HEK293 (cell line): Measurements from ENCODE around the gene SLC35F6.
A peak's percentile ranks its signal among the peaks of the same experiment; 100 is the strongest.

Experiments used
- CTCF ChIA-PET: fragments of 350-600 bp; formaldehyde crosslinking; extraction: SDS; loops from one replicate; lab custom pipeline; 2021; ENCODE audit warnings: antibody characterized with exemption; lab: Yijun Ruan, JAX
- POLR2A ChIA-PET: fragments of 300-600 bp; formaldehyde crosslinking; extraction: SDS; loops from one replicate; lab custom pipeline; 2020; ENCODE audit warnings: antibody characterized with exemption, inconsistent platforms; lab: Yijun Ruan, JAX
- H3K27ac ChIP-seq: fragments of 200-500 bp; sonication (Bioruptor generic); 2 replicates; pipeline ENCODE4 v1.5.1; 2014; ENCODE audit warnings: low read depth, low read length, control low read depth, inconsistent platforms; ENCODE audit errors: extremely low read depth
- H3K36me3 ChIP-seq, 2 experiments: fragments of 200-500 bp in 1 of 2; sonication (Bioruptor generic) in 1 of 2; 1 replicate in 1 of 2; 2 replicates in 1 of 2; pipeline ENCODE4 v1.5.1; 2014 to 2017; ENCODE audit warnings: inconsistent platforms in 2 of 2, low read length in 2 of 2; ENCODE audit not compliant: control insufficient read depth in 2 of 2, insufficient read depth in 1 of 2
- H3K4me1 ChIP-seq: fragments of 200-500 bp; sonication (Bioruptor generic); 2 replicates; pipeline ENCODE4 v1.5.1; 2014; ENCODE audit warnings: mild to moderate bottlenecking, low read length, inconsistent platforms; ENCODE audit not compliant: control insufficient read depth, insufficient read depth
- H3K4me3 ChIP-seq: 2 replicates; pipeline ENCODE4 v1.5.1; 2011; ENCODE audit warnings: low read depth, mild to moderate bottlenecking, control low read depth, low read length, moderate library complexity
- H3K9me3 ChIP-seq: fragments of 200-500 bp; sonication (Bioruptor generic); 2 replicates; pipeline ENCODE4 v1.5.1; 2014; ENCODE audit warnings: low read depth, low read length, inconsistent platforms; ENCODE audit not compliant: control insufficient read depth, insufficient read depth
- GLIS2 ChIP-seq: fragments of 450-650 bp; formaldehyde crosslinking; IDR thresholded peaks from 2 replicates; pipeline ENCODE4 v1.5.1; 2016; ENCODE audit warnings: missing biosample characterization, missing genetic modification characterization
- REPIN1 ChIP-seq: fragments of 450-650 bp; formaldehyde crosslinking; IDR thresholded peaks from 2 replicates; pipeline ENCODE4 v1.5.1; 2017; ENCODE audit warnings: missing biosample characterization, missing genetic modification characterization, low read depth
- REST ChIP-seq: fragments of 450-650 bp; formaldehyde crosslinking; IDR thresholded peaks from 2 replicates; pipeline ENCODE4 v1.5.1; 2016; ENCODE audit warnings: missing biosample characterization, missing genetic modification characterization
- ZBTB21 ChIP-seq: fragments of 450-650 bp; formaldehyde crosslinking; IDR thresholded peaks from 2 replicates; pipeline ENCODE4 v1.5.1; 2017; ENCODE audit warnings: missing biosample characterization, missing genetic modification characterization
- ZBTB8A ChIP-seq: fragments of 450-650 bp; formaldehyde crosslinking; IDR thresholded peaks from 2 replicates; pipeline ENCODE4 v1.5.1; 2016; ENCODE audit warnings: missing biosample characterization, missing genetic modification characterization
- ZFP37 ChIP-seq: fragments of 450-650 bp; formaldehyde crosslinking; IDR thresholded peaks from 2 replicates; pipeline ENCODE4 v1.5.1; 2016; ENCODE audit warnings: missing biosample characterization, missing genetic modification characterization
- ZIC2 ChIP-seq: fragments of 450-650 bp; formaldehyde crosslinking; IDR thresholded peaks from 2 replicates; pipeline ENCODE4 v1.5.1; 2016; ENCODE audit warnings: missing biosample characterization, missing genetic modification characterization
- ZNF112 ChIP-seq: fragments of 450-650 bp; formaldehyde crosslinking; IDR thresholded peaks from 2 replicates; pipeline ENCODE4 v1.5.0; 2017; ENCODE audit warnings: missing biosample characterization, missing genetic modification characterization
- ZNF16 ChIP-seq: fragments of 450-650 bp; formaldehyde crosslinking; IDR thresholded peaks from 2 replicates; pipeline ENCODE4 v1.5.1; 2016; ENCODE audit warnings: low read depth, missing biosample characterization, missing genetic modification characterization
- ZNF169 ChIP-seq: fragments of 450-650 bp; formaldehyde crosslinking; IDR thresholded peaks from 2 replicates; pipeline ENCODE4 v1.5.1; 2016; ENCODE audit warnings: missing biosample characterization, missing genetic modification characterization
- ZNF2 ChIP-seq: fragments of 450-650 bp; formaldehyde crosslinking; IDR thresholded peaks from 2 replicates; pipeline ENCODE4 v1.5.1; 2016; ENCODE audit warnings: missing biosample characterization, missing genetic modification characterization
- ZNF202 ChIP-seq: fragments of 450-650 bp; formaldehyde crosslinking; IDR thresholded peaks from 2 replicates; pipeline ENCODE4 v1.5.1; 2016; ENCODE audit warnings: missing biosample characterization, missing genetic modification characterization, borderline replicate concordance
- ZNF214 ChIP-seq: fragments of 450-650 bp; formaldehyde crosslinking; IDR thresholded peaks from 2 replicates; pipeline ENCODE4 v1.5.1; 2017; ENCODE audit warnings: missing biosample characterization, mild to moderate bottlenecking, missing genetic modification characterization, borderline replicate concordance
- ZNF274 ChIP-seq, 2 experiments: fragments of 200-500 bp in 1 of 2; fragments of 450-650 bp in 1 of 2; sonication (Bioruptor generic) in 1 of 2; formaldehyde crosslinking in 1 of 2; IDR thresholded peaks; 2 replicates each; pipeline versions ENCODE4 v1.5.1 to v1.6.1; 2014 to 2016; ENCODE audit warnings: borderline replicate concordance in 1 of 2, inconsistent platforms in 1 of 2, low read length in 1 of 2, missing biosample characterization in 1 of 2, missing genetic modification characterization in 1 of 2
- ZNF530 ChIP-seq: fragments of 450-650 bp; formaldehyde crosslinking; IDR thresholded peaks from 2 replicates; pipeline ENCODE4 v1.5.1; 2016; ENCODE audit warnings: low read depth, missing biosample characterization, missing genetic modification characterization
- ZNF555 ChIP-seq: fragments of 450-650 bp; formaldehyde crosslinking; conservative IDR thresholded peaks from 2 replicates; pipeline ENCODE4 v1.5.1; 2017; ENCODE audit warnings: missing biosample characterization, mild to moderate bottlenecking, missing genetic modification characterization, inconsistent platforms
- ZNF571 ChIP-seq: fragments of 450-650 bp; formaldehyde crosslinking; IDR thresholded peaks from 2 replicates; pipeline ENCODE4 v1.5.0; 2017; ENCODE audit warnings: missing biosample characterization, missing genetic modification characterization
- ZNF623 ChIP-seq: fragments of 450-650 bp; formaldehyde crosslinking; IDR thresholded peaks from 2 replicates; pipeline ENCODE4 v1.5.1; 2016; ENCODE audit warnings: missing biosample characterization, missing genetic modification characterization
- ZNF624 ChIP-seq: fragments of 450-650 bp; formaldehyde crosslinking; IDR thresholded peaks from 2 replicates; pipeline ENCODE4 v1.5.1; 2017; ENCODE audit warnings: missing biosample characterization, missing genetic modification characterization
- ZNF701 ChIP-seq: fragments of 450-650 bp; formaldehyde crosslinking; IDR thresholded peaks from 2 replicates; pipeline ENCODE4 v1.5.1; 2016; ENCODE audit warnings: missing biosample characterization, missing genetic modification characterization
- ZNF747 ChIP-seq: fragments of 450-650 bp; formaldehyde crosslinking; IDR thresholded peaks from 2 replicates; pipeline ENCODE4 v1.5.1; 2016; ENCODE audit warnings: missing biosample characterization, missing genetic modification characterization
- ZSCAN30 ChIP-seq: fragments of 450-650 bp; IDR thresholded peaks from 2 replicates; pipeline ENCODE4 v1.5.1; 2018; ENCODE audit warnings: missing biosample characterization, mild to moderate bottlenecking, missing genetic modification characterization, moderate library complexity
- TF ChIP-seq, protein P1 (sequence below): fragments of 450-650 bp; formaldehyde crosslinking; conservative IDR thresholded peaks from 2 replicates; pipeline ENCODE4 v1.5.1; 2016; ENCODE audit warnings: low read depth, missing biosample characterization, missing genetic modification characterization
- TF ChIP-seq, protein P2 (sequence below): fragments of 450-650 bp; formaldehyde crosslinking; IDR thresholded peaks from 2 replicates; pipeline ENCODE4 v1.5.1; 2016; ENCODE audit warnings: missing biosample characterization, missing genetic modification characterization, borderline replicate concordance

The SLC35F6 gene

DNA sequence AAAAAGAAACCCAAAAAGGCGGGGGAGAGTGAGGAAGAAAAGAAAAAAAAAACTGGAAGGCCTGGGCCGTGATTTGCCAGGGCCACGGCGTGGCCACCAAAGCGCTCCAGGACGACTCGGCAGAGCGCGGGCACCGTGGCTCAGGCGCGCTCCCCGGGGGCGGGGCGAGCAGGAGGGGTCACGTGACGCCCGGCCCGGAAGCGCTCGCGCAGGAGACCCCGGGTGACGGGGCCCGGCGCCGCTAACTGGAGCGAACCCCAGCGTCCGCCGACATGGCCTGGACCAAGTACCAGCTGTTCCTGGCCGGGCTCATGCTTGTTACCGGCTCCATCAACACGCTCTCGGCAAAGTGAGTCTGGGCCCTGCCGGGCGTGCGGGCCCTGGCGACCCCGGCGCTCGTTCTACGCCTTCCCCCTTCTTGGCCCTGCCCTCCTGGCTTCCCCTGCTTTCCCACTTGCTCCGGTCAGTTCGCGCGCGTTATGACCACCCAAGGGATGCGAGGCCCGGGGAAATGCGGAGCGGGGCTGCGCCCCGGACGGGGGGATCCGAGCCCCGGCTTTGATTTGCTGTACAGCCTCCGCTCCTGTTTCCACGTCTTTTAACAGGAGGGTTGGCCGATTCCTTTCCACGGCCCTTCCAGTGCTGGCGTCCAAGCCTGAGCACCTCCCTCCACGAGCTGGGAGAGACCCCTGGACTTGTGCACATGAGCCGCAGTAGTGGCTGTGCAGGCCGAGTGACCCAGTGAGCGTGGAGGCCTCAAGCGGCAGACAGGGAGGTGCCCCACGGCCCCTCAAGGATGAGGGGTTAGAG lies at the start of gene SLC35F6 (continued):
- TF ChIP-seq, protein P1, sequence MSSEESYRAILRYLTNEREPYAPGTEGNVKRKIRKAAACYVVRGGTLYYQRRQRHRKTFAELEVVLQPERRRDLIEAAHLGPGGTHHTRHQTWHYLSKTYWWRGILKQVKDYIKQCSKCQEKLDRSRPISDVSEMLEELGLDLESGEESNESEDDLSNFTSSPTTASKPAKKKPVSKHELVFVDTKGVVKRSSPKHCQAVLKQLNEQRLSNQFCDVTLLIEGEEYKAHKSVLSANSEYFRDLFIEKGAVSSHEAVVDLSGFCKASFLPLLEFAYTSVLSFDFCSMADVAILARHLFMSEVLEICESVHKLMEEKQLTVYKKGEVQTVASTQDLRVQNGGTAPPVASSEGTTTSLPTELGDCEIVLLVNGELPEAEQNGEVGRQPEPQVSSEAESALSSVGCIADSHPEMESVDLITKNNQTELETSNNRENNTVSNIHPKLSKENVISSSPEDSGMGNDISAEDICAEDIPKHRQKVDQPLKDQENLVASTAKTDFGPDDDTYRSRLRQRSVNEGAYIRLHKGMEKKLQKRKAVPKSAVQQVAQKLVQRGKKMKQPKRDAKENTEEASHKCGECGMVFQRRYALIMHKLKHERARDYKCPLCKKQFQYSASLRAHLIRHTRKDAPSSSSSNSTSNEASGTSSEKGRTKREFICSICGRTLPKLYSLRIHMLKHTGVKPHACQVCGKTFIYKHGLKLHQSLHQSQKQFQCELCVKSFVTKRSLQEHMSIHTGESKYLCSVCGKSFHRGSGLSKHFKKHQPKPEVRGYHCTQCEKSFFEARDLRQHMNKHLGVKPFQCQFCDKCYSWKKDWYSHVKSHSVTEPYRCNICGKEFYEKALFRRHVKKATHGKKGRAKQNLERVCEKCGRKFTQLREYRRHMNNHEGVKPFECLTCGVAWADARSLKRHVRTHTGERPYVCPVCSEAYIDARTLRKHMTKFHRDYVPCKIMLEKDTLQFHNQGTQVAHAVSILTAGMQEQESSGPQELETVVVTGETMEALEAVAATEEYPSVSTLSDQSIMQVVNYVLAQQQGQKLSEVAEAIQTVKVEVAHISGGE (tag by site-specific recombination): peak; percentile 79
- TF ChIP-seq ZNF701: no peak
- TF ChIP-seq ZNF623 (tag by site-specific recombination): no peak
- TF ChIP-seq ZFP37 (tag by site-specific recombination): no peak
- no peak for TF ChIP-seq ZNF202 (tag by site-specific recombination)
- no peak for TF ChIP-seq REST (tag by site-specific recombination)
- no peak for TF ChIP-seq ZNF16 (tag by site-specific recombination)
- no peak for TF ChIP-seq ZNF112 (tag by site-specific recombination)
- no peak for TF ChIP-seq ZIC2 (tag by site-specific recombination)
- TF ChIP-seq GLIS2: no peak; the same call in 1 of the 2 replicates
- TF ChIP-seq REPIN1 (tag by site-specific recombination): no peak
- TF ChIP-seq ZNF169 (tag by site-specific recombination): no peak
- no peak for TF ChIP-seq ZNF571 (tag by site-specific recombination)
- no peak for TF ChIP-seq ZNF214 (tag by site-specific recombination)
- no peak for TF ChIP-seq ZNF555
- TF ChIP-seq ZBTB8A (tag by site-specific recombination): peak; percentile 43; the same call in 1 of the 2 replicates
- no peak for TF ChIP-seq ZNF530 (tag by site-specific recombination)
- no peak for TF ChIP-seq ZNF747
- TF ChIP-seq ZNF624 (tag by site-specific recombination): no peak

GRCh38 chr2:26715528-26716270 lies 48.4 kb upstream of the SLC35F6 start:
- peaks cover under 1% of the 10 kb centered on the region for H3K4me1 ChIP-seq
- TF ChIP-seq ZNF2 (tag by site-specific recombination): no peak
- TF ChIP-seq, protein P2, sequence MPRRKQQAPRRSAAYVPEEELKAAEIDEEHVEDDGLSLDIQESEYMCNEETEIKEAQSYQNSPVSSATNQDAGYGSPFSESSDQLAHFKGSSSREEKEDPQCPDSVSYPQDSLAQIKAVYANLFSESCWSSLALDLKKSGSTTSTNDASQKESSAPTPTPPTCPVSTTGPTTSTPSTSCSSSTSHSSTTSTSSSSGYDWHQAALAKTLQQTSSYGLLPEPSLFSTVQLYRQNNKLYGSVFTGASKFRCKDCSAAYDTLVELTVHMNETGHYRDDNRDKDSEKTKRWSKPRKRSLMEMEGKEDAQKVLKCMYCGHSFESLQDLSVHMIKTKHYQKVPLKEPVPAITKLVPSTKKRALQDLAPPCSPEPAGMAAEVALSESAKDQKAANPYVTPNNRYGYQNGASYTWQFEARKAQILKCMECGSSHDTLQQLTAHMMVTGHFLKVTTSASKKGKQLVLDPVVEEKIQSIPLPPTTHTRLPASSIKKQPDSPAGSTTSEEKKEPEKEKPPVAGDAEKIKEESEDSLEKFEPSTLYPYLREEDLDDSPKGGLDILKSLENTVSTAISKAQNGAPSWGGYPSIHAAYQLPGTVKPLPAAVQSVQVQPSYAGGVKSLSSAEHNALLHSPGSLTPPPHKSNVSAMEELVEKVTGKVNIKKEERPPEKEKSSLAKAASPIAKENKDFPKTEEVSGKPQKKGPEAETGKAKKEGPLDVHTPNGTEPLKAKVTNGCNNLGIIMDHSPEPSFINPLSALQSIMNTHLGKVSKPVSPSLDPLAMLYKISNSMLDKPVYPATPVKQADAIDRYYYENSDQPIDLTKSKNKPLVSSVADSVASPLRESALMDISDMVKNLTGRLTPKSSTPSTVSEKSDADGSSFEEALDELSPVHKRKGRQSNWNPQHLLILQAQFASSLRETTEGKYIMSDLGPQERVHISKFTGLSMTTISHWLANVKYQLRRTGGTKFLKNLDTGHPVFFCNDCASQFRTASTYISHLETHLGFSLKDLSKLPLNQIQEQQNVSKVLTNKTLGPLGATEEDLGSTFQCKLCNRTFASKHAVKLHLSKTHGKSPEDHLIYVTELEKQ: no peak
- no peak for TF ChIP-seq ZSCAN30 (tag by site-specific recombination)
- TF ChIP-seq ZBTB21 (tag by site-specific recombination): no peak
- no peak for TF ChIP-seq ZNF274 (IDR thresholded peaks at IDR 0.05; ENCODE audit: low read length)
- TF ChIP-seq ZNF274 (tag by site-specific recombination; IDR thresholded peaks at IDR 0.05; ENCODE audit: borderline replicate concordance): no peak
- no peaks in the 10 kb centered on the region for H3K36me3 ChIP-seq
- ChIA-PET CTCF (interaction anchor here (1.2 kb wide), 1 partner anchor 32 kb away, joined by 4 read pairs; no protein-coding TSS in a partner anchor), POLR2A (no interaction called here)
- H3K9me3 ChIP-seq: no peaks in the 10 kb centered on the region
- H3K4me3 ChIP-seq: no peak overlapping the region
- H3K27ac ChIP-seq: no peak overlapping the region
